ENCODE measurements around the gene KRT8. TPM values are rescaled to one million over a fixed set of nuclear protein-coding genes. Genes with fewer than 3 reads are reported as not detected.
"Not testable (repeated sequence)": the region's sequence is repeated elsewhere in the genome, so short reads cannot be mapped to it uniquely, and the experiment has no call there.

KRT8 gene
- total RNA-seq, 1 donor from 2014 or later: 8.7 TPM

- no peak for DNase-seq (ENCODE audit: low read depth in 2 of 2)
Observed at GRCh38 chr12:52901715-52902541, 2.9 kb downstream of the KRT8 start.

- no peak for DNase-seq (ENCODE audit: low read depth in 2 of 2)
Observed at GRCh38 chr12:52900896-52901714, 3.8 kb downstream of the KRT8 start.

- no peak for DNase-seq (ENCODE audit: low read depth in 2 of 2)
Observed at GRCh38 chr12:52900166-52900895, 4.5 kb downstream of the KRT8 start.

- no peak for DNase-seq (ENCODE audit: low read depth in 2 of 2)
Observed at GRCh38 chr12:52899338-52900035, 5.4 kb downstream of the KRT8 start.

- DNase-seq (ENCODE audit: low read depth in 2 of 2): no peak
Observed at GRCh38 chr12:52896190-52897100, 8.4 kb downstream of the KRT8 start.

- no peak for DNase-seq (ENCODE audit: low read depth in 2 of 2)
Observed at GRCh38 chr12:52895726-52896189, 9.1 kb downstream of the KRT8 start.

GRCh38 chr12:52892974-52893373 is 11.9 kb downstream of the KRT8 start:
- DNase-seq (ENCODE audit: low read depth in 2 of 2): no peak

GRCh38 chr12:52892207-52892852 is 12.5 kb downstream of the KRT8 start:
- no peak for DNase-seq (ENCODE audit: low read depth in 2 of 2)

- no peak for DNase-seq (ENCODE audit: low read depth in 2 of 2)
Observed at GRCh38 chr12:52891044-52891443, 13.8 kb downstream of the KRT8 start.

GRCh38 chr12:52890417-52890816 is 14.5 kb downstream of the KRT8 start:
- no peak for DNase-seq (ENCODE audit: low read depth in 2 of 2)

- DNase-seq (ENCODE audit: low read depth in 2 of 2): peak; percentile 25 to 56
Observed at GRCh38 chr12:52884526-52885293, 20.2 kb downstream of the KRT8 start.

- DNase-seq (ENCODE audit: low read depth in 2 of 2): not testable (repeated sequence)
Observed at GRCh38 chr12:52880499-52880898, 24.4 kb downstream of the KRT8 start.

GRCh38 chr12:52879394-52880351 is 25.2 kb downstream of the KRT8 start:
- peak; percentile 71 to 90 for DNase-seq (ENCODE audit: low read depth in 2 of 2)

GRCh38 chr12:52878507-52879393 is 26.1 kb downstream of the KRT8 start:
- no peak for DNase-seq (ENCODE audit: low read depth in 2 of 2)

GRCh38 chr12:52877242-52877641 is 27.6 kb downstream of the KRT8 start:
- DNase-seq (ENCODE audit: low read depth in 2 of 2): no peak

- no peak for DNase-seq (ENCODE audit: low read depth in 2 of 2)
Observed at GRCh38 chr12:52876372-52876771, 28.5 kb downstream of the KRT8 start.
